AG09309 (cell line): Measurements from ENCODE around the gene MBTPS1.
A peak's percentile ranks its signal among the peaks of the same experiment; 100 is the strongest.

Source experiments
- DNase-seq: peaks from one replicate; pipeline ENCODE4 v3.0.0-alpha.2; 2010; ENCODE audit warnings: low read depth
- H3K4me3 ChIP-seq: 2 replicates; pipeline ENCODE4 v1.5.1; 2011; ENCODE audit warnings: mild to moderate bottlenecking, low read depth, low read length, moderate library complexity; ENCODE audit not compliant: control insufficient read depth
- CTCF ChIP-seq: IDR thresholded peaks from 2 replicates; pipeline ENCODE4 v1.5.1; 2011; ENCODE audit warnings: mild to moderate bottlenecking, low read depth, low read length, inconsistent platforms; ENCODE audit not compliant: insufficient read depth, control insufficient read depth; ENCODE audit errors: missing control alignments

Gene MBTPS1

GRCh38 chr16:84029297-84030047, 87.3 kb downstream of the MBTPS1 start:
- no peak for TF ChIP-seq CTCF
- DNase-seq: no peak
- no peak overlapping the region for H3K4me3 ChIP-seq

- DNase-seq: no peak
- TF ChIP-seq CTCF: no peak
- H3K4me3 ChIP-seq: no peak overlapping the region
These were observed 89.1 kb downstream of the MBTPS1 start for GRCh38 chr16:84027625-84028024.

DNA sequence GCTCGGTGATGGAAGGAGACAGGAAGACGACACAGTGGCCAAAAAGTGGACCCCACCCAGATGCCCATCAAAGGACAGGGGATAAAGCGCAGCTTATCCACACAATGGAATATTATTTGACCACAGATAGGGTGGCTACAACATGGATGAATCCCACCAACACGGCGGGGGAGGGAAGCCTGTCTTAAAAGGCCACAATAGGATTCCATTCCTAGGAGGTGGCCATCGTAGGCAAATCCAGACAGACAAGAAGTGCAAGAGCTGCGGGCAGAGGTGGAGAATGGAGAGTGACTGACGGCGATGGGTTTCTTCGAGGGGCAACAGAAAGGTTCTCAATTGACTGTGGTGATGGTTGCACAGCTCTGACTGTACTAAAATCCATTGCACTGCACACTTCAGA, 90.1 kb downstream of the MBTPS1 start:
- DNase-seq: no peak
- H3K4me3 ChIP-seq: no peak overlapping the region
- no peak for TF ChIP-seq CTCF

- DNase-seq: peak; percentile 67
- TF ChIP-seq CTCF: no peak
- H3K4me3 ChIP-seq: no peak overlapping the region
These were observed 91.9 kb downstream of the MBTPS1 start for GRCh38 chr16:84024854-84025253.

GRCh38 chr16:84022644-84023043, 94.1 kb downstream of the MBTPS1 start:
- TF ChIP-seq CTCF: no peak
- DNase-seq: no peak
- H3K4me3 ChIP-seq: no peak overlapping the region

GRCh38 chr16:84021488-84021887, 95.3 kb downstream of the MBTPS1 start:
- H3K4me3 ChIP-seq: no peak overlapping the region
- TF ChIP-seq CTCF: no peak
- no peak for DNase-seq
